Epithelial cell of prostate (primary cell): ENCODE measurements around the gene TCHH.
"Not testable (repeated sequence)": the region's sequence is repeated elsewhere in the genome, so short reads cannot be mapped to it uniquely, and the experiment has no call there.

ENCODE experiments used
- DNase-seq: peaks from one replicate; pipeline ENCODE4 v3.0.0-alpha.2; 2011; ENCODE audit warnings: low read depth, low spot score
- H3K27ac ChIP-seq: fragments of 450-650 bp; 2 replicates; pipeline ENCODE4 v1.5.1; 2017; ENCODE audit warnings: mild to moderate bottlenecking

Gene TCHH

GRCh38 chr1:152115344-152115743, at the start of gene TCHH:
TCHH (minus strand) TSS chr1:152115444; CDS start chr1:152114080, 1,364 bp downstream.
- no peak for DNase-seq

GRCh38 chr1:152164517-152165136, 49.4 kb upstream of the TCHH start:
- peak; percentile 63 for DNase-seq
- H3K27ac ChIP-seq, result peak overlapping the region; percentile 84

More at GRCh38 chr1:152115344-152115743, at the start of gene TCHH:
- no peak within 1 kb of the TSS for H3K27ac ChIP-seq

- peak overlapping the region; percentile 84 for H3K27ac ChIP-seq
- DNase-seq, result peak; percentile 56
Observed at GRCh38 chr1:152162792-152163463, 47.7 kb upstream of the TCHH start.

GRCh38 chr1:152160576-152160975, 45.3 kb upstream of the TCHH start:
- H3K27ac ChIP-seq, result no peak overlapping the region
- DNase-seq, result no peak

GRCh38 chr1:152159144-152159543, 43.9 kb upstream of the TCHH start, which contains the start of gene RPTN:
RPTN (minus strand) TSS chr1:152159228; CDS start chr1:152157889, 1,339 bp downstream.
- DNase-seq, result no peak
- no peak within 1 kb of the TSS for H3K27ac ChIP-seq

GRCh38 chr1:152153996-152154395, 38.8 kb upstream of the TCHH start:
- no peak for DNase-seq
- no peak overlapping the region for H3K27ac ChIP-seq

- H3K27ac ChIP-seq, result no peak overlapping the region
- no peak for DNase-seq
Observed at GRCh38 chr1:152151646-152152045, 36.4 kb upstream of the TCHH start.

- H3K27ac ChIP-seq, result no peak overlapping the region
- DNase-seq, result no peak
Observed at GRCh38 chr1:152148981-152149380, 33.7 kb upstream of the TCHH start.

GRCh38 chr1:152148051-152148450, 32.8 kb upstream of the TCHH start:
- no peak for DNase-seq

GRCh38 chr1:152145769-152146168, 30.5 kb upstream of the TCHH start:
- no peak overlapping the region for H3K27ac ChIP-seq
- no peak for DNase-seq

More at GRCh38 chr1:152148051-152148450, 32.8 kb upstream of the TCHH start:
- H3K27ac ChIP-seq, result no peak overlapping the region

- DNase-seq, H3K27ac ChIP-seq: not testable (repeated sequence)
Observed at GRCh38 chr1:152144674-152145183, 29.5 kb upstream of the TCHH start.

GRCh38 chr1:152143150-152143887, 28.1 kb upstream of the TCHH start:
- no peak for DNase-seq
- no peak overlapping the region for H3K27ac ChIP-seq

GRCh38 chr1:152141971-152142584, 26.8 kb upstream of the TCHH start:
- no peak overlapping the region for H3K27ac ChIP-seq
- DNase-seq, result no peak

GRCh38 chr1:152137215-152137614, 22.0 kb upstream of the TCHH start:
- no peak for DNase-seq

GRCh38 chr1:152130186-152130585, 14.9 kb upstream of the TCHH start:
- no peak for DNase-seq

More at GRCh38 chr1:152137215-152137614, 22.0 kb upstream of the TCHH start:
- H3K27ac ChIP-seq, result no peak overlapping the region

GRCh38 chr1:152127673-152128072, 12.4 kb upstream of the TCHH start:
- H3K27ac ChIP-seq, result no peak overlapping the region
- DNase-seq, result no peak

More at GRCh38 chr1:152130186-152130585, 14.9 kb upstream of the TCHH start:
- no peak overlapping the region for H3K27ac ChIP-seq

- no peak for DNase-seq
Observed at GRCh38 chr1:152125834-152126443, 10.7 kb upstream of the TCHH start.

GRCh38 chr1:152118915-152119314, 3.7 kb upstream of the TCHH start:
- DNase-seq, result no peak

More at GRCh38 chr1:152125834-152126443, 10.7 kb upstream of the TCHH start:
- H3K27ac ChIP-seq, result no peak overlapping the region

GRCh38 chr1:152112885-152113432, 2.3 kb downstream of the TCHH start:
- DNase-seq, result no peak
- H3K27ac ChIP-seq, result no peak overlapping the region

More at GRCh38 chr1:152118915-152119314, 3.7 kb upstream of the TCHH start:
- no peak overlapping the region for H3K27ac ChIP-seq
